Activated T-cell treated with anti-CD3 and anti-CD28 coated beads, Interleukin-2, amount 50 U/mL, for 24 hours (primary cell): Measurements from ENCODE around the gene IBTK.
"Not testable (repeated sequence)": the region's sequence is repeated elsewhere in the genome, so short reads cannot be mapped to it uniquely, and the experiment has no call there.

Experiments
- DNase-seq: peaks from one replicate; pipeline ENCODE4 v3.0.0-alpha.2; 2020
- H3K27ac Mint-ChIP-seq: 2 replicates; pipeline ENCODE4 v1.8.0; 2020; ENCODE audit warnings: mild to moderate bottlenecking, mixed read lengths
- H3K27me3 Mint-ChIP-seq: 2 replicates; pipeline ENCODE4 v1.8.0; 2020; ENCODE audit warnings: mixed read lengths
- H3K36me3 Mint-ChIP-seq: 2 replicates; pipeline ENCODE4 v1.8.0; 2020; ENCODE audit warnings: low read depth, mixed read lengths
- H3K4me1 Mint-ChIP-seq: 2 replicates; pipeline ENCODE4 v1.8.0; 2020; ENCODE audit warnings: low read depth, mixed read lengths
- H3K4me3 Mint-ChIP-seq: 2 replicates; pipeline ENCODE4 v1.8.0; 2020; ENCODE audit warnings: mild to moderate bottlenecking, moderate library complexity, mixed read lengths
- H3K9me3 Mint-ChIP-seq: 2 replicates; pipeline ENCODE4 v1.8.0; 2020; ENCODE audit warnings: mixed read lengths

Gene IBTK

GRCh38 chr6:82178759-82179112 is 68.8 kb downstream of the IBTK start:
- no peak for DNase-seq
- H3K4me3 Mint-ChIP-seq, result no peak overlapping the region
- no peaks in the 10 kb centered on the region for H3K27me3 Mint-ChIP-seq

GRCh38 chr6:82178077-82178758 is 69.3 kb downstream of the IBTK start:
- no peaks in the 10 kb centered on the region for H3K9me3 Mint-ChIP-seq
- no peak overlapping the region for H3K27ac Mint-ChIP-seq
- no peak overlapping the region for H3K4me3 Mint-ChIP-seq
- H3K36me3 Mint-ChIP-seq, result peaks cover 81% of the 10 kb centered on the region
- H3K4me1 Mint-ChIP-seq, result peaks cover 8% of the 10 kb centered on the region
- DNase-seq, result no peak
- H3K27me3 Mint-ChIP-seq, result no peaks in the 10 kb centered on the region

More at GRCh38 chr6:82178759-82179112, 68.8 kb downstream of the IBTK start:
- Mint-ChIP-seq H3K36me3 (peaks cover 81% of the 10 kb centered on the region), H3K4me1 (peaks cover 8% of the 10 kb centered on the region), H3K9me3 (no peaks in the 10 kb centered on the region), H3K27ac (no peak overlapping the region)

GRCh38 chr6:82176616-82177015 is 70.9 kb downstream of the IBTK start:
- no peaks in the 10 kb centered on the region for H3K4me1 Mint-ChIP-seq

GRCh38 chr6:82172594-82172993 is 75.0 kb downstream of the IBTK start:
- H3K9me3 Mint-ChIP-seq, result no peaks in the 10 kb centered on the region
- H3K27ac Mint-ChIP-seq, result no peak overlapping the region
- no peaks in the 10 kb centered on the region for H3K4me1 Mint-ChIP-seq
- H3K27me3 Mint-ChIP-seq, result no peaks in the 10 kb centered on the region
- DNase-seq, result no peak
- peaks cover 87% of the 10 kb centered on the region for H3K36me3 Mint-ChIP-seq
- no peak overlapping the region for H3K4me3 Mint-ChIP-seq

More at GRCh38 chr6:82176616-82177015, 70.9 kb downstream of the IBTK start:
- DNase-seq, result no peak
- Mint-ChIP-seq H3K4me3 (no peak overlapping the region), H3K27me3 (no peaks in the 10 kb centered on the region), H3K36me3 (peaks cover 84% of the 10 kb centered on the region), H3K9me3 (no peaks in the 10 kb centered on the region), H3K27ac (no peak overlapping the region)

GRCh38 chr6:82169138-82169876 is 78.2 kb downstream of the IBTK start:
- Mint-ChIP-seq H3K4me1 (no peaks in the 10 kb centered on the region), H3K4me3 (no peak overlapping the region)

GRCh38 chr6:82166493-82166892 is 81.1 kb downstream of the IBTK start:
- Mint-ChIP-seq H3K4me3 (no peak overlapping the region), H3K9me3 (no peaks in the 10 kb centered on the region), H3K27me3 (no peaks in the 10 kb centered on the region), H3K27ac (no peak overlapping the region), H3K36me3 (peaks cover 50% of the 10 kb centered on the region), H3K4me1 (no peaks in the 10 kb centered on the region)
- no peak for DNase-seq

More at GRCh38 chr6:82169138-82169876, 78.2 kb downstream of the IBTK start:
- Mint-ChIP-seq H3K27me3 (no peaks in the 10 kb centered on the region), H3K36me3 (peaks cover 76% of the 10 kb centered on the region), H3K9me3 (no peaks in the 10 kb centered on the region), H3K27ac (no peak overlapping the region)
- DNase-seq, result no peak

- Mint-ChIP-seq H3K27me3 (no peaks in the 10 kb centered on the region), H3K27ac (no peak overlapping the region), H3K4me1 (no peaks in the 10 kb centered on the region)
These were observed 87.1 kb downstream of the IBTK start for GRCh38 chr6:82160255-82160990.

GRCh38 chr6:82152786-82153185 is 94.8 kb downstream of the IBTK start:
- H3K27me3 Mint-ChIP-seq, result not testable (repeated sequence)

More at GRCh38 chr6:82160255-82160990, 87.1 kb downstream of the IBTK start:
- H3K36me3 Mint-ChIP-seq, result no peaks in the 10 kb centered on the region
- no peak for DNase-seq
- H3K9me3 Mint-ChIP-seq, result no peaks in the 10 kb centered on the region
- H3K4me3 Mint-ChIP-seq, result no peak overlapping the region

GRCh38 chr6:82151147-82151546 is 96.4 kb downstream of the IBTK start:
- H3K27me3 Mint-ChIP-seq, H3K27ac Mint-ChIP-seq: not testable (repeated sequence)

More at GRCh38 chr6:82152786-82153185, 94.8 kb downstream of the IBTK start:
- not testable (repeated sequence) for DNase-seq, H3K36me3 Mint-ChIP-seq, H3K27ac Mint-ChIP-seq, H3K9me3 Mint-ChIP-seq, H3K4me1 Mint-ChIP-seq, H3K4me3 Mint-ChIP-seq

GRCh38 chr6:82145926-82146452 is 101.6 kb downstream of the IBTK start:
- Mint-ChIP-seq H3K27me3 (no peaks in the 10 kb centered on the region), H3K4me1 (no peaks in the 10 kb centered on the region), H3K36me3 (no peaks in the 10 kb centered on the region), H3K9me3 (no peaks in the 10 kb centered on the region), H3K4me3 (no peak overlapping the region), H3K27ac (no peak overlapping the region)
- DNase-seq, result no peak

More at GRCh38 chr6:82151147-82151546, 96.4 kb downstream of the IBTK start:
- DNase-seq, H3K4me1 Mint-ChIP-seq, H3K9me3 Mint-ChIP-seq, H3K36me3 Mint-ChIP-seq, H3K4me3 Mint-ChIP-seq: not testable (repeated sequence)

GRCh38 chr6:82144852-82145340 is 102.6 kb downstream of the IBTK start:
- no peaks in the 10 kb centered on the region for H3K9me3 Mint-ChIP-seq
- H3K27ac Mint-ChIP-seq, result no peak overlapping the region
- no peaks in the 10 kb centered on the region for H3K4me1 Mint-ChIP-seq
- no peak overlapping the region for H3K4me3 Mint-ChIP-seq
- no peaks in the 10 kb centered on the region for H3K27me3 Mint-ChIP-seq
- DNase-seq, result no peak
- H3K36me3 Mint-ChIP-seq, result no peaks in the 10 kb centered on the region

- Mint-ChIP-seq H3K9me3 (no peaks in the 10 kb centered on the region), H3K4me3 (no peak overlapping the region), H3K4me1 (no peaks in the 10 kb centered on the region), H3K27me3 (no peaks in the 10 kb centered on the region), H3K36me3 (no peaks in the 10 kb centered on the region), H3K27ac (no peak overlapping the region)
- no peak for DNase-seq
These were observed 103.3 kb downstream of the IBTK start for GRCh38 chr6:82144007-82144851.

GRCh38 chr6:82143041-82143481 is 104.5 kb downstream of the IBTK start:
- no peak overlapping the region for H3K4me3 Mint-ChIP-seq
- H3K36me3 Mint-ChIP-seq, result no peaks in the 10 kb centered on the region
- H3K27ac Mint-ChIP-seq, result no peak overlapping the region
- no peaks in the 10 kb centered on the region for H3K4me1 Mint-ChIP-seq
- no peak for DNase-seq
- H3K9me3 Mint-ChIP-seq, result no peaks in the 10 kb centered on the region
- no peaks in the 10 kb centered on the region for H3K27me3 Mint-ChIP-seq

- Mint-ChIP-seq H3K27me3 (no peaks in the 10 kb centered on the region), H3K9me3 (no peaks in the 10 kb centered on the region), H3K4me3 (no peak overlapping the region), H3K4me1 (no peaks in the 10 kb centered on the region), H3K27ac (no peak overlapping the region), H3K36me3 (no peaks in the 10 kb centered on the region)
- no peak for DNase-seq
These were observed 105.0 kb downstream of the IBTK start for GRCh38 chr6:82142524-82142923.
